A549 (cell line): ENCODE data around the gene TBC1D4. TPM values are rescaled to one million over a fixed set of nuclear protein-coding genes. Genes with fewer than 3 reads are reported as not detected.

ENCODE experiments used
- ATAC-seq, 2 experiments: fragments of 200-7000 bp in 1 of 2; fragments of >200 bp in 1 of 2; cut with Nextera tagmentation in 1 of 2; cut with Tn5 transposase in 1 of 2; 3 replicates each; pipeline versions ENCODE4 v1.8.0 to v1.9.1; 2018 to 2020; ENCODE audit warnings: mild to moderate bottlenecking in 1 of 2, moderate library complexity in 1 of 2
- CTCF ChIA-PET: fragments of 300-600 bp; sonication (Branson Sonifier 250); formaldehyde crosslinking; extraction: SDS; loops from one replicate; lab custom pipeline; 2021; ENCODE audit warnings: antibody characterized with exemption, inconsistent platforms; lab: Yijun Ruan, JAX
- POLR2A ChIA-PET: fragments of 350-600 bp; formaldehyde crosslinking; extraction: SDS; loops from one replicate; lab custom pipeline; 2021; ENCODE audit warnings: antibody characterized with exemption, inconsistent platforms; lab: Yijun Ruan, JAX
- DNase-seq, 2 experiments: peaks; one replicate each; pipeline versions ENCODE4 v3.0.0 to v3.0.0-alpha.2; 2011 to 2016; ENCODE audit warnings: low read depth in 1 of 2, low spot score in 1 of 2
- FAIRE-seq: peaks from 2 replicates; lab custom pipeline; 2011; peaks lifted over from hg19 to GRCh38; lab: Jason Lieb, UNC
- H3K27ac ChIP-seq, 2 experiments: fragments of >200 bp; sonication (Bioruptor Twin); formaldehyde crosslinking; 3 replicates each; pipeline ENCODE4 v1.5.1; 2016 to 2017
- H3K4me1 ChIP-seq: fragments of >200 bp; sonication (Bioruptor Twin); formaldehyde crosslinking; 3 replicates; pipeline ENCODE4 v1.6.1; 2016
- H3K4me2 ChIP-seq: fragments of >200 bp; sonication (Bioruptor Twin); formaldehyde crosslinking; 3 replicates; pipeline ENCODE4 v1.6.1; 2016
- H3K4me3 ChIP-seq: fragments of >200 bp; sonication (Bioruptor Twin); formaldehyde crosslinking; 3 replicates; pipeline ENCODE4 v1.5.1; 2016
- H3K9me3 ChIP-seq: fragments of >200 bp; sonication (Bioruptor Twin); formaldehyde crosslinking; 3 replicates; pipeline ENCODE4 v1.6.1; 2016
- CEBPB ChIP-seq, 2 experiments: fragments of >200 bp in 1 of 2; sonication (Bioruptor Twin) in 1 of 2; formaldehyde crosslinking in 1 of 2; IDR thresholded peaks; 2 replicates each; pipeline ENCODE4 v1.6.1; 2012 to 2016
- CHD2 ChIP-seq: fragments of 150-350 bp; IDR thresholded peaks from 2 replicates; pipeline ENCODE4 v1.6.1; 2014; ENCODE audit warnings: low read length; ENCODE audit not compliant: partially characterized antibody
- FOSL2 ChIP-seq, 2 experiments: fragments of 450-650 bp in 1 of 2; fragments of >200 bp in 1 of 2; sonication (Bioruptor Twin) in 1 of 2; formaldehyde crosslinking; IDR thresholded peaks; 2 replicates each; pipeline versions ENCODE4 v1.5.0 to v1.6.1; 2016 to 2020; ENCODE audit warnings: mild to moderate bottlenecking in 1 of 2, moderate library complexity in 1 of 2
- HDAC2 ChIP-seq: fragments of 200-600 bp; sonication (generic); IDR thresholded peaks from 2 replicates; pipeline ENCODE4 v1.6.1; 2016
- HEYL ChIP-seq: fragments of 250-450 bp; sonication (Bioruptor Pico); IDR thresholded peaks from 2 replicates; pipeline ENCODE4 v1.8.0; 2021; ENCODE audit warnings: mild to moderate bottlenecking, moderate library complexity
- HOXB13 ChIP-seq: fragments of 250-450 bp; sonication (Bioruptor Pico); IDR thresholded peaks from 2 replicates; pipeline ENCODE4 v1.5.0; 2020; ENCODE audit warnings: low read depth, mild to moderate bottlenecking, moderate library complexity
- JUN ChIP-seq, 2 experiments: fragments of >200 bp; sonication (Bioruptor Twin); formaldehyde crosslinking; IDR thresholded peaks; 2 replicates in 1 of 2; 3 replicates in 1 of 2; pipeline ENCODE4 v1.6.1; 2016 to 2017
- KDM1A ChIP-seq: fragments of 200-600 bp; sonication (generic); IDR thresholded peaks from 2 replicates; pipeline ENCODE4 v1.6.1; 2016; ENCODE audit warnings: low read depth, mild to moderate bottlenecking
- MAFK ChIP-seq: fragments of 450-650 bp; IDR thresholded peaks from 2 replicates; pipeline ENCODE4 v1.6.1; 2014; ENCODE audit not compliant: partially characterized antibody
- NFE2L2 ChIP-seq: fragments of 150-350 bp; conservative IDR thresholded peaks from 2 replicates; pipeline ENCODE4 v1.6.1; 2014; ENCODE audit warnings: low read length
- NPAS2 ChIP-seq: fragments of 250-450 bp; sonication (Bioruptor Pico); IDR thresholded peaks from 2 replicates; pipeline ENCODE4 v1.8.0; 2022; ENCODE audit warnings: mild to moderate bottlenecking, moderate library complexity, borderline replicate concordance
- PHF8 ChIP-seq: fragments of 200-600 bp; sonication (generic); IDR thresholded peaks from 2 replicates; pipeline ENCODE4 v1.6.1; 2016; ENCODE audit warnings: low read depth, mild to moderate bottlenecking, antibody characterized with exemption, moderate library complexity, borderline replicate concordance
- RCOR1 ChIP-seq: fragments of 150-350 bp; IDR thresholded peaks from 2 replicates; pipeline ENCODE4 v1.6.1; 2014; ENCODE audit warnings: antibody characterized with exemption, low read length, low read depth
- SREBF2 ChIP-seq: fragments of 450-650 bp; IDR thresholded peaks from 2 replicates; pipeline ENCODE4 v1.6.1; 2014; ENCODE audit warnings: mild to moderate bottlenecking, moderate library complexity
- ZC3H11A ChIP-seq: fragments of 450-650 bp; IDR thresholded peaks from 2 replicates; pipeline ENCODE4 v1.6.1; 2014; ENCODE audit warnings: antibody characterized with exemption, mild to moderate bottlenecking
- ZSCAN20 ChIP-seq: fragments of 250-450 bp; sonication (Bioruptor Pico); IDR thresholded peaks from 2 replicates; pipeline ENCODE4 v1.8.0; 2022; ENCODE audit warnings: mild to moderate bottlenecking, moderate library complexity
- WGBS: methylation state at CpG from one replicate; pipeline ENCODE4 v1.1.6; 2017; ENCODE audit errors: missing lambda C conversion rate; 5-methylcytosine and 5-hydroxymethylcytosine counted together
- polyA plus RNA-seq, 4 experiments: library from polyadenylated mRNA; depleted of rRNA in 3 of 4; stranded (reverse); fragments of >200 nt; fragmentation: RNase III in 1 of 4; extraction: RNeasy Plus Mini Kit Qiagen cat#74134 plus additional on column Dnase treatment in 1 of 4; gene quantifications; 2 replicates in 3 of 4; 3 replicates in 1 of 4; pipeline ENCODE4 v1.2.3, GENCODE V29; 2011 to 2017
- TF ChIP-seq, protein P1 (sequence below): fragments of 250-450 bp; sonication (Bioruptor Pico); IDR thresholded peaks from 2 replicates; pipeline ENCODE4 v1.5.0; 2020; ENCODE audit warnings: low read depth, mild to moderate bottlenecking, moderate library complexity
- TF ChIP-seq, protein P2 (sequence below): fragments of 200-600 bp; sonication (generic); IDR thresholded peaks from 2 replicates; pipeline ENCODE4 v1.6.1; 2016; ENCODE audit warnings: antibody characterized with exemption, mild to moderate bottlenecking, moderate library complexity
- TF ChIP-seq, protein P3 (sequence below): fragments of 250-450 bp; sonication (Bioruptor Pico); IDR thresholded peaks from 2 replicates; pipeline ENCODE4 v1.5.0; 2021; ENCODE audit warnings: mild to moderate bottlenecking, moderate library complexity, borderline replicate concordance
- TF ChIP-seq, protein P4 (sequence below): fragments of >200 bp; sonication (Bioruptor Twin); formaldehyde crosslinking; IDR thresholded peaks from 3 replicates; pipeline ENCODE4 v1.5.1; 2016

TBC1D4 gene
- polyA plus RNA-seq, 2 of the 4 experiments (the other 2 are of a cell fraction), result 9.5 to 12.5 TPM

DNA sequence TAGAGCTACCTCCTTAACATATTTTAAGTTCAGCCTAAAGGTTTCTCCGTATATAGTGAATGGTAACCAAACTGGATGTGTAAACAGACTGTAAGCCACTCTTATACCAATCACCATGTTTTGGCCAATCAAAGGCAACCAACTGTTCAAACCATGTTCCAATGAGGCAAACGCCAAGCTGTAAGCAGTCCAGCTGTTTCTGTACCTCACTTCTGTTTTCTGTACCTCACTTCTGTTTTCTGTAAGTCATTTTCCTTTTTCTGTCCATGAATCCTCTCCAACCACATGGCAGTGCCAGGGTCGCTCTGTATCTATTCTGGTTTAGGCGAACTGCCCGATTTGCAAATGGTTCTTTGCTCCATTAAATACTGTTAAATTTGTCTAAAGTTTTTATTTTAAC lies 31.3 kb upstream of the TBC1D4 start:
- H3K27ac ChIP-seq, result no peak overlapping the region
- no peak overlapping the region for H3K4me2 ChIP-seq
- CTCF ChIA-PET, result no interaction called here
- ATAC-seq, result no peak
- H3K4me3 ChIP-seq, result no peak overlapping the region
- TF ChIP-seq CHD2 (no peak), MAFK (no peak), JUN (IDR thresholded peaks at IDR 0.05) (no peak), ZC3H11A (no peak), SREBF2 (no peak), RCOR1 (no peak), HOXB13 (no peak), NFE2L2 (no peak), HDAC2 (no peak)
- TF ChIP-seq, protein P1, sequence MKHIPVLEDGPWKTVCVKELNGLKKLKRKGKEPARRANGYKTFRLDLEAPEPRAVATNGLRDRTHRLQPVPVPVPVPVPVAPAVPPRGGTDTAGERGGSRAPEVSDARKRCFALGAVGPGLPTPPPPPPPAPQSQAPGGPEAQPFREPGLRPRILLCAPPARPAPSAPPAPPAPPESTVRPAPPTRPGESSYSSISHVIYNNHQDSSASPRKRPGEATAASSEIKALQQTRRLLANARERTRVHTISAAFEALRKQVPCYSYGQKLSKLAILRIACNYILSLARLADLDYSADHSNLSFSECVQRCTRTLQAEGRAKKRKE, result no peak
- TF ChIP-seq, protein P2, sequence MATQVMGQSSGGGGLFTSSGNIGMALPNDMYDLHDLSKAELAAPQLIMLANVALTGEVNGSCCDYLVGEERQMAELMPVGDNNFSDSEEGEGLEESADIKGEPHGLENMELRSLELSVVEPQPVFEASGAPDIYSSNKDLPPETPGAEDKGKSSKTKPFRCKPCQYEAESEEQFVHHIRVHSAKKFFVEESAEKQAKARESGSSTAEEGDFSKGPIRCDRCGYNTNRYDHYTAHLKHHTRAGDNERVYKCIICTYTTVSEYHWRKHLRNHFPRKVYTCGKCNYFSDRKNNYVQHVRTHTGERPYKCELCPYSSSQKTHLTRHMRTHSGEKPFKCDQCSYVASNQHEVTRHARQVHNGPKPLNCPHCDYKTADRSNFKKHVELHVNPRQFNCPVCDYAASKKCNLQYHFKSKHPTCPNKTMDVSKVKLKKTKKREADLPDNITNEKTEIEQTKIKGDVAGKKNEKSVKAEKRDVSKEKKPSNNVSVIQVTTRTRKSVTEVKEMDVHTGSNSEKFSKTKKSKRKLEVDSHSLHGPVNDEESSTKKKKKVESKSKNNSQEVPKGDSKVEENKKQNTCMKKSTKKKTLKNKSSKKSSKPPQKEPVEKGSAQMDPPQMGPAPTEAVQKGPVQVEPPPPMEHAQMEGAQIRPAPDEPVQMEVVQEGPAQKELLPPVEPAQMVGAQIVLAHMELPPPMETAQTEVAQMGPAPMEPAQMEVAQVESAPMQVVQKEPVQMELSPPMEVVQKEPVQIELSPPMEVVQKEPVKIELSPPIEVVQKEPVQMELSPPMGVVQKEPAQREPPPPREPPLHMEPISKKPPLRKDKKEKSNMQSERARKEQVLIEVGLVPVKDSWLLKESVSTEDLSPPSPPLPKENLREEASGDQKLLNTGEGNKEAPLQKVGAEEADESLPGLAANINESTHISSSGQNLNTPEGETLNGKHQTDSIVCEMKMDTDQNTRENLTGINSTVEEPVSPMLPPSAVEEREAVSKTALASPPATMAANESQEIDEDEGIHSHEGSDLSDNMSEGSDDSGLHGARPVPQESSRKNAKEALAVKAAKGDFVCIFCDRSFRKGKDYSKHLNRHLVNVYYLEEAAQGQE, result no peak
- TF ChIP-seq, all 56 proteins: peak for 0
- FAIRE-seq (no peak), DNase-seq (no peak)
- WGBS, result 79% methylated on average over 5 of the region's 5 CpGs
- POLR2A ChIA-PET, result interaction anchor here (0.7 kb wide), 1 partner anchor 24 kb away, joined by 3 read pairs; the partner anchor contains the start of gene COMMD6
- H3K4me1 ChIP-seq, result no peaks in the 10 kb centered on the region
- no peaks in the 10 kb centered on the region for H3K9me3 ChIP-seq

DNA sequence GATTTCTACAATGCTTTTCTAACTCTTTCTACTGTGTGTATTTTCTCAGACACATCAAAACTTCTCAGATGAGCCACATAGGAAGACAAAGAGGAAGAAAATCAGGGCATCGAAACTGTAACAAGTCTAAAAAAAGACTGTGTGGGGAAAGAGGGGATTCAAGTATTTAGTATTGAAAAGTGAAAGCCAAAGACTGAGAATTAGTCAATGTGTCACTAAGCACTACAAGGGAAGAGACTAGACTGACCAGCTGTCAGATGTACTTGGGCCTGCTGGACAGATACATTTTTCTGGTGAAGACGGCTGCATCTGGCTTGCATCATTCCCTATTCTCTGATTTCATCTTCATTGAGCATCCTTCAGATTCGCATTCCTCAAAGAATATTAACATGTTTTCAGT lies 30.3 kb upstream of the TBC1D4 start:
- ChIA-PET POLR2A (interaction anchor here (0.7 kb wide), 1 partner anchor 26 kb away, joined by 3 read pairs; the partner anchor contains the start of gene COMMD6), CTCF (no interaction called here)
- ATAC-seq, result no peak
- H3K4me2 ChIP-seq, result no peak overlapping the region
- DNase-seq, result no peak
- H3K4me1 ChIP-seq, result no peaks in the 10 kb centered on the region
- no peak for FAIRE-seq
- H3K4me3 ChIP-seq, result no peak overlapping the region
- TF ChIP-seq, protein P3, sequence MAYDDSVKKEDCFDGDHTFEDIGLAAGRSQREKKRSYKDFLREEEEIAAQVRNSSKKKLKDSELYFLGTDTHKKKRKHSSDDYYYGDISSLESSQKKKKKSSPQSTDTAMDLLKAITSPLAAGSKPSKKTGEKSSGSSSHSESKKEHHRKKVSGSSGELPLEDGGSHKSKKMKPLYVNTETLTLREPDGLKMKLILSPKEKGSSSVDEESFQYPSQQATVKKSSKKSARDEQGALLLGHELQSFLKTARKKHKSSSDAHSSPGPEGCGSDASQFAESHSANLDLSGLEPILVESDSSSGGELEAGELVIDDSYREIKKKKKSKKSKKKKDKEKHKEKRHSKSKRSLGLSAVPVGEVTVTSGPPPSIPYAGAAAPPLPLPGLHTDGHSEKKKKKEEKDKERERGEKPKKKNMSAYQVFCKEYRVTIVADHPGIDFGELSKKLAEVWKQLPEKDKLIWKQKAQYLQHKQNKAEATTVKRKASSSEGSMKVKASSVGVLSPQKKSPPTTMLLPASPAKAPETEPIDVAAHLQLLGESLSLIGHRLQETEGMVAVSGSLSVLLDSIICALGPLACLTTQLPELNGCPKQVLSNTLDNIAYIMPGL (CRISPR knock-in tag), result no peak
- TF ChIP-seq CHD2, result no peak
- no peak for TF ChIP-seq NPAS2 (CRISPR knock-in tag)
- TF ChIP-seq, protein P4, sequence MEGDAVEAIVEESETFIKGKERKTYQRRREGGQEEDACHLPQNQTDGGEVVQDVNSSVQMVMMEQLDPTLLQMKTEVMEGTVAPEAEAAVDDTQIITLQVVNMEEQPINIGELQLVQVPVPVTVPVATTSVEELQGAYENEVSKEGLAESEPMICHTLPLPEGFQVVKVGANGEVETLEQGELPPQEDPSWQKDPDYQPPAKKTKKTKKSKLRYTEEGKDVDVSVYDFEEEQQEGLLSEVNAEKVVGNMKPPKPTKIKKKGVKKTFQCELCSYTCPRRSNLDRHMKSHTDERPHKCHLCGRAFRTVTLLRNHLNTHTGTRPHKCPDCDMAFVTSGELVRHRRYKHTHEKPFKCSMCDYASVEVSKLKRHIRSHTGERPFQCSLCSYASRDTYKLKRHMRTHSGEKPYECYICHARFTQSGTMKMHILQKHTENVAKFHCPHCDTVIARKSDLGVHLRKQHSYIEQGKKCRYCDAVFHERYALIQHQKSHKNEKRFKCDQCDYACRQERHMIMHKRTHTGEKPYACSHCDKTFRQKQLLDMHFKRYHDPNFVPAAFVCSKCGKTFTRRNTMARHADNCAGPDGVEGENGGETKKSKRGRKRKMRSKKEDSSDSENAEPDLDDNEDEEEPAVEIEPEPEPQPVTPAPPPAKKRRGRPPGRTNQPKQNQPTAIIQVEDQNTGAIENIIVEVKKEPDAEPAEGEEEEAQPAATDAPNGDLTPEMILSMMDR, result no peak
- no peak for TF ChIP-seq CEBPB (IDR thresholded peaks at IDR 0.05)
- TF ChIP-seq PHF8, result no peak
- TF ChIP-seq FOSL2 (IDR thresholded peaks at IDR 0.05), result no peak
- no peak for TF ChIP-seq FOSL2 (CRISPR knock-in tag; IDR thresholded peaks at IDR 0.05)
- TF ChIP-seq, protein P2, result no peak
- no peak for TF ChIP-seq SREBF2
- TF ChIP-seq KDM1A, result no peak
- TF ChIP-seq ZSCAN20 (CRISPR knock-in tag), result no peak
- TF ChIP-seq HEYL, result no peak
- WGBS, result 85% methylated on average over 3 of the region's 3 CpGs
- no peaks in the 10 kb centered on the region for H3K9me3 ChIP-seq
- H3K27ac ChIP-seq, result no peak overlapping the region
